GM23248 (cell line): Measurements from ENCODE around the gene ZFP57. TPM values are rescaled to one million over a fixed set of nuclear protein-coding genes. Genes with fewer than 3 reads are reported as not detected.

ENCODE experiments used
- DNase-seq: peaks from one replicate; pipeline ENCODE4 v3.0.0-alpha.2; 2015
- H2AFZ ChIP-seq: fragments of 200-600 bp; sonication (generic); 2 replicates; pipeline ENCODE4 v1.6.1; 2016; ENCODE audit warnings: antibody characterized with exemption
- H3F3A ChIP-seq: fragments of 200-600 bp; sonication (generic); 2 replicates; pipeline ENCODE4 v1.6.1; 2016; ENCODE audit warnings: mild to moderate bottlenecking, antibody characterized with exemption, mixed run types; ENCODE audit not compliant: insufficient read depth
- H3K27ac ChIP-seq: fragments of 200-600 bp; sonication (generic); 2 replicates; pipeline ENCODE4 v1.5.1; 2016; ENCODE audit warnings: mild to moderate bottlenecking
- H3K27me3 ChIP-seq: fragments of 200-600 bp; sonication (generic); replicated peaks from 2 replicates; pipeline ENCODE4 v1.6.1; 2016; ENCODE audit warnings: mild to moderate bottlenecking; ENCODE audit not compliant: insufficient read depth
- H3K36me3 ChIP-seq: fragments of 200-600 bp; sonication (generic); 2 replicates; pipeline ENCODE4 v1.6.1; 2016; ENCODE audit warnings: low read depth, mild to moderate bottlenecking
- H3K4me1 ChIP-seq: fragments of 200-600 bp; sonication (generic); 2 replicates; pipeline ENCODE4 v1.6.1; 2016; ENCODE audit warnings: mild to moderate bottlenecking; ENCODE audit not compliant: insufficient read depth
- H3K4me2 ChIP-seq: fragments of 200-600 bp; sonication (generic); one replicate; pipeline ENCODE4 v1.6.1; 2016; ENCODE audit warnings: mild to moderate bottlenecking; ENCODE audit not compliant: unreplicated experiment
- H3K4me3 ChIP-seq: fragments of 200-600 bp; sonication (generic); 2 replicates; pipeline ENCODE4 v1.5.1; 2016; ENCODE audit warnings: mild to moderate bottlenecking
- H3K79me2 ChIP-seq: fragments of 200-600 bp; sonication (generic); 2 replicates; pipeline ENCODE4 v1.6.1; 2016; ENCODE audit warnings: mild to moderate bottlenecking; ENCODE audit not compliant: insufficient read depth
- H3K9ac ChIP-seq: fragments of 200-600 bp; sonication (generic); 2 replicates; pipeline ENCODE4 v1.6.1; 2016; ENCODE audit warnings: mild to moderate bottlenecking
- H3K9me2 ChIP-seq: fragments of 200-600 bp; sonication (generic); 2 replicates; pipeline ENCODE4 v1.6.1; 2016; ENCODE audit warnings: mixed run types, mild to moderate bottlenecking, moderate library complexity; ENCODE audit not compliant: insufficient read depth
- H3K9me3 ChIP-seq: fragments of 200-600 bp; sonication (generic); one replicate; pipeline ENCODE4 v1.6.1; 2017; ENCODE audit warnings: low read depth
- H4K20me1 ChIP-seq: fragments of 200-600 bp; sonication (generic); 2 replicates; pipeline ENCODE4 v1.6.0; 2016; ENCODE audit not compliant: insufficient read depth
- EZH2 ChIP-seq: fragments of 200-600 bp; sonication (generic); IDR thresholded peaks from 2 replicates; pipeline ENCODE4 v1.6.1; 2018; ENCODE audit warnings: antibody characterized with exemption, mild to moderate bottlenecking; ENCODE audit not compliant: insufficient read depth, poor library complexity, severe bottlenecking
- EZH2phosphoT487 ChIP-seq: fragments of 200-600 bp; sonication (generic); IDR thresholded peaks from 2 replicates; pipeline ENCODE4 v1.6.1; 2018; ENCODE audit warnings: antibody characterized with exemption, moderate library complexity, mild to moderate bottlenecking, low read depth; ENCODE audit not compliant: insufficient read depth
- WGBS, 2 experiments: methylation state at CpG; one replicate each; pipeline ENCODE4 v1.1.6; 2015 to 2017; ENCODE audit warnings: low lambda C conversion rate in 2 of 2, low coverage in 1 of 2; ENCODE audit errors: missing lambda C conversion rate in 2 of 2; 5-methylcytosine and 5-hydroxymethylcytosine counted together
- in situ Hi-C: fragments of 300-500 bp; cut with MboI; formaldehyde crosslinking; loops from 2 replicates; pipeline ENCODE4 v1.15.0; 2020
- polyA plus RNA-seq: library from polyadenylated mRNA; unstranded; fragments of >200 nt; fragmentation: Nextera tagmentation; extraction: Ambion mirVana; gene quantifications from 2 replicates; pipeline ENCODE4 v1.2.1, GENCODE V29; 2016
- small RNA-seq: library from RNA; depleted of rRNA; stranded (forward); fragments of <200 nt; gene quantifications from one replicate; pipeline ENCODE3, GENCODE V24; 2014; ENCODE audit warnings: low read depth, low replicate concordance
- total RNA-seq: library from RNA; depleted of rRNA; stranded (reverse); fragments of >200 nt; shearing (Covaris generic); gene quantifications from 2 replicates; pipeline ENCODE4 v1.2.3, GENCODE V29; 2014; rRNA removed

The ZFP57 gene
- total and polyA plus RNA-seq, 2 experiments from 2014 or later: not detected

- Histone ChIP-seq H3K9me2 (no peaks in the 10 kb centered on the region), H3K79me2 (no peaks in the 10 kb centered on the region), H3K27me3 (no peaks in the 10 kb centered on the region), H3K4me2 (no peak overlapping the region), H3K4me3 (no peak overlapping the region), H3F3A (no peaks in the 10 kb centered on the region), H3K9me3 (no peaks in the 10 kb centered on the region), H3K4me1 (no peaks in the 10 kb centered on the region; the same call in 1 of the 2 replicates), H3K36me3 (no peaks in the 10 kb centered on the region; the same call in 1 of the 2 replicates), H3K27ac (no peak overlapping the region), H4K20me1 (no peaks in the 10 kb centered on the region), H2AFZ (no peak overlapping the region), H3K9ac (no peak overlapping the region)
- 88 to 90% methylated on average over 3 of the region's 3 CpGs for WGBS, 2 experiments
- in situ Hi-C loops: no loop called here
- no peak for TF ChIP-seq EZH2phosphoT487
- TF ChIP-seq EZH2: no peak
- DNase-seq: no peak
Measured at GRCh38 chr6:29624520-29624961, 56.4 kb downstream of the ZFP57 start.

Small RNAs within 50 kb of the gene (small RNA-seq; reads per million reads assigned to genes)
- gene SUMO2P1: not detected

Other genes starting within 250 kb of the ZFP57 start
- gene OR10C1, start 241.8 kb downstream of the ZFP57 start, total RNA-seq: not detected in 2 replicates
- gene OR10C1, start 241.8 kb downstream of the ZFP57 start, polyA plus RNA-seq: not detected in 2 replicates
- gene OR11A1, start 224.1 kb downstream of the ZFP57 start, total RNA-seq: not detected in 2 replicates
- not detected in 2 replicates for gene OR11A1, start 224.1 kb downstream of the ZFP57 start, polyA plus RNA-seq
- gene OR2H1, start 224.0 kb downstream of the ZFP57 start, total RNA-seq: not detected in 2 replicates
- gene OR2H1, start 224.0 kb downstream of the ZFP57 start, polyA plus RNA-seq: not detected in 2 replicates
- not detected in 2 replicates for gene MAS1L, start 193.2 kb downstream of the ZFP57 start, total RNA-seq
- gene MAS1L, start 193.2 kb downstream of the ZFP57 start, polyA plus RNA-seq: not detected in 2 replicates
- not detected in 2 replicates for gene UBD, start 121.4 kb downstream of the ZFP57 start, total RNA-seq
- not detected in 2 replicates for gene UBD, start 121.4 kb downstream of the ZFP57 start, polyA plus RNA-seq
- gene OR2H2, start 96.0 kb downstream of the ZFP57 start, total RNA-seq: not detected in 2 replicates
- not detected in 2 replicates for gene OR2H2, start 96.0 kb downstream of the ZFP57 start, polyA plus RNA-seq
- gene GABBR1, start 48.0 kb downstream of the ZFP57 start, total RNA-seq: 4.6 and 5.3 TPM in 2 replicates
- 5.8 and 6.1 TPM in 2 replicates for gene GABBR1, start 48.0 kb downstream of the ZFP57 start, polyA plus RNA-seq
- not detected in 2 replicates for gene MOG, start 24.1 kb downstream of the ZFP57 start, total RNA-seq
- gene MOG, start 24.1 kb downstream of the ZFP57 start, polyA plus RNA-seq: not detected in 2 replicates
- gene HLA-F, start 42.3 kb upstream of the ZFP57 start, total RNA-seq: 0.13 and 0.43 TPM in 2 replicates
- gene HLA-F, start 42.3 kb upstream of the ZFP57 start, polyA plus RNA-seq: 0.37 and 0.93 TPM in 2 replicates
- gene HLA-G, start 146.7 kb upstream of the ZFP57 start, total RNA-seq: not detected in 2 replicates
- gene HLA-G, start 146.7 kb upstream of the ZFP57 start, polyA plus RNA-seq: 1.5 and 1.7 TPM in 2 replicates